Measurements from ENCODE around the gene ITPR2.

- TF ChIP-seq CTCF (IDR thresholded peaks at IDR 0.05; ENCODE audit: low read length) (no peak), EZH2 (optimal IDR thresholded peaks at IDR 0.05; ENCODE audit: low read depth, low read length) (no peak), EZH2phosphoT487 (IDR thresholded peaks at IDR 0.05; ENCODE audit: low read length) (no peak)
These were observed 403.8 kb downstream of the ITPR2 start for GRCh38 chr12:26429070-26429691.

All from MM.1S (cell line).